Pulmonary artery endothelial cell (primary cell): ENCODE results near the gene PCDH7. TPM values are rescaled to one million over a fixed set of nuclear protein-coding genes. Genes with fewer than 3 reads are reported as not detected.

Experiments
- DNase-seq: peaks from one replicate; pipeline ENCODE4 v3.0.0-alpha.2; 2011; ENCODE audit warnings: low read depth, low spot score
- total RNA-seq: library from RNA; depleted of rRNA; stranded (reverse); fragments of >200 nt; gene quantifications from 2 replicates; pipeline ENCODE4 v1.2.3, GENCODE V29; 2014

PCDH7 gene, protein sequence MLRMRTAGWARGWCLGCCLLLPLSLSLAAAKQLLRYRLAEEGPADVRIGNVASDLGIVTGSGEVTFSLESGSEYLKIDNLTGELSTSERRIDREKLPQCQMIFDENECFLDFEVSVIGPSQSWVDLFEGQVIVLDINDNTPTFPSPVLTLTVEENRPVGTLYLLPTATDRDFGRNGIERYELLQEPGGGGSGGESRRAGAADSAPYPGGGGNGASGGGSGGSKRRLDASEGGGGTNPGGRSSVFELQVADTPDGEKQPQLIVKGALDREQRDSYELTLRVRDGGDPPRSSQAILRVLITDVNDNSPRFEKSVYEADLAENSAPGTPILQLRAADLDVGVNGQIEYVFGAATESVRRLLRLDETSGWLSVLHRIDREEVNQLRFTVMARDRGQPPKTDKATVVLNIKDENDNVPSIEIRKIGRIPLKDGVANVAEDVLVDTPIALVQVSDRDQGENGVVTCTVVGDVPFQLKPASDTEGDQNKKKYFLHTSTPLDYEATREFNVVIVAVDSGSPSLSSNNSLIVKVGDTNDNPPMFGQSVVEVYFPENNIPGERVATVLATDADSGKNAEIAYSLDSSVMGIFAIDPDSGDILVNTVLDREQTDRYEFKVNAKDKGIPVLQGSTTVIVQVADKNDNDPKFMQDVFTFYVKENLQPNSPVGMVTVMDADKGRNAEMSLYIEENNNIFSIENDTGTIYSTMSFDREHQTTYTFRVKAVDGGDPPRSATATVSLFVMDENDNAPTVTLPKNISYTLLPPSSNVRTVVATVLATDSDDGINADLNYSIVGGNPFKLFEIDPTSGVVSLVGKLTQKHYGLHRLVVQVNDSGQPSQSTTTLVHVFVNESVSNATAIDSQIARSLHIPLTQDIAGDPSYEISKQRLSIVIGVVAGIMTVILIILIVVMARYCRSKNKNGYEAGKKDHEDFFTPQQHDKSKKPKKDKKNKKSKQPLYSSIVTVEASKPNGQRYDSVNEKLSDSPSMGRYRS (N-terminal part only)
- total RNA-seq: 6.8 and 19.7 TPM in 2 replicates

DNA sequence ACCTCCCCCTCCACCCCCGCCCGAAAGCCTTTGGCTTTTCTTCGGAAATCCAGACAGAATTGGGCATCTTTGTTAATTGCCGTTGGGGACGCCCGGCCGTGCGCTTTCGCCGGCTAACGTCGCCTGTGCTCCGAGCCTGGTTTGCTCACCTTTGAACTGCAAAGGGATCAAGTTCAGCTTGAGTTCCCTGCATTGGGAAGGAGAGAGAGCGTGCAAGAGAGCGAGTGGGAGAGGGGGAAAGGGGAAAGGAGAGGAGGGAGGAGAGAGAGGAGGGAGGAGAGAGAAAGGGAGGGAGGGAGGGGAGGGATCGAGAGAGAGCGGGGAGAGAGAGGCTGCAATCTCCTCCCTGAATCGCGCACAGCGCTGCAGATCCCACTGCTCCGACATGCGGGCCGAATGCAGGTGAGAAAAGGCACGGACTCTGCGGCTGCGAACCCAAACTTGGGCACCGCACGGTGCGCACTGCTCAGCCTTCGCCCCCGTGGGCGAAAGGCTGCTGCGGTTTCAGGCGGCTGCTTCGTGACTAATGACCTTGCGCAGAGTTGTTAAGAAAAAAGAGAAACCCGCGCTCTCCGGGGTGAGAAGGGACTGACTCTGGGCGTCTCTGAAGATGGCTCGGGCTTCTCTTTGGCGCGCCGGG, at the start of gene PCDH7:
TSS of gene PCDH7 (plus strand) at position 349 of the 640 bp plus-strand sequence. CDS start 1,054 bp downstream, outside the sequence.
- DNase-seq: no peak

DNA sequence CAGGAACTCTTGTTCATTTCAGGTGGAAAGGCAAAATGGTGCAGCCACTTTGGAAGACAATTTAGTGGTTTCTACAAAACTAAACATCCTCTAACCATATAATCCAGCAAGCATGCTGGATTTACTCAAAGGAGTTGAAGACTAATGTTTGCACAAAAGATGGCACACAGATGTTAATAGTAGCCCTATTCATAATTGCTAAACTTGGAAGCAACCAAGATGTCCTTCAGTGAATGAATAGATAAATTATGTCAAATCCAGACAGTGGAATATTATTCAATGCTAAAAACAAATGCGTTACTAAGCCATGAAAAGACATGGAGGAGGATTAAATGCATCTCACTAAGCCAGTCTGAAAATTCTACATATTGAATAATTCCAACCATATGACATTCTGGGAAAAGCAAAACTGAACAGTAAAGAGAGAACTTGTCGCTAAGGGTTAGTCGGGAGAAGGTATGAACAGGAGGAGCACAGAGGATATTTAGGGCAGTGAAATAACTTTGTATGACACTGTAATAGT, 48.2 kb upstream of the PCDH7 start:
- DNase-seq: no peak

DNA sequence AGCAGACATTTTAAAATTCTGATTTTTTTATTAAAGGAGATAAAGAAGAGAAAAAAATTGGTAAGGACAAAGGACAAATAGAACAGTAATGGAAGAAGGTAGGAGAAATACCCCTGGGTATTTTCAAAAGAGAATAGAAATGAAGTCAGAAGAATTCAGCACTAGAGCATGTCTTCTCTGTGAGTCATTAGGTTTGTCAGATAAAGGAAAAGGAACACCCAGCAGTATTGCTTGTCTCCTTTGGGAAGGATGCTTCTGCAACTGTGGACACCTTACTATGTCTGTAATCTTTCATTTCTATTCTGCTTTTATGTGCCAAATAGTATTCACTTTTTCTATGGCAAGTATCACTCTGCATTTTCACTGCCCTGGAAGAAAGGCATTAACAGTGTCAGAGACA, 24.0 kb upstream of the PCDH7 start:
- no peak for DNase-seq

DNA sequence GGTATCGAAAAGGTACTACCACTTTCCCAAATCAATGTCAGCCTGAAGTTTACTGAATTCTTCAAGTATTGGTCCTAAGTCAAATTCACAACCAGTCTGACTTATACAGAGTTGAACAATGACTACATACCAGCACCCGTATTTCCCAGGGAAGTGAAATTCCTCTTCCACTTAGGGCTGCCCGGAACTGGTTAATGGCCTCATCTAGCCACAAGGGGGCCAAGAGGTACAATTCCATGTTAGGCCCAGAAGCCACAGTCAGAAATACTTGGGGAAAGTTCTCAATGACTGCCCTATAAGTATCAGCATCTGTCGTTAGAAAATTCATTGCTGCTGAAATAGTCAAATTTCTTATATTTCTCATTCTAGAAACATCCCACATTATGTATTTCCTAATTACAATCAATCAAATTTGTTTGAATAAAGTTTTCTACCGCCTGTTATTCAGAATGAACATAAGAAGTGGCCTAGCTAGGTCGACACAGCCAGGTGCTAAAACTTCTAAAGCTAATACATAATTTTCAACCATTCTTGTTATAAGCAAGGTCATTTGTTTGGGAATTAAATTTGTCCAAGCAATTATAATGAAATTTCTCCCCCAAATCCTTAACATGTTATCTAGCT, 5.6 kb upstream of the PCDH7 start:
- DNase-seq: no peak

DNA sequence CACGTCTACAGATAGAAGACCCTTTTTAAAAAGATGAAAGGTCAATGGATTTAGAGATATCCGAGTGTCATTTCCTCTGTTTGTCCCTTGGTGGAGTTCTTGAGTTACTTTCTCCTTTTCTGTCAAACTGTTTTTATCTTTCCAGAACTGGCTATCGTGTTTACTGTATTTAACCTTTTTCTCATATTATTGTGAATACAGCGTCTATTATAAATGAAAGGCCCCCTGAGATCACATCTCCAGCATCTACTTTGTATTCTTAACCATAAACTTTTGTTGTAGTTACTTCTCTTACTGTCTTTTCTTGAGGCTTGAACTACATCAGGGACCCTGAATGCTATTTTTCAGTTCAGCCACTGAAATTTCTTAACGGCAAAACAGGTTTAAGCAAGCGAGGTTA, 4.0 kb upstream of the PCDH7 start:
- no peak for DNase-seq

DNA sequence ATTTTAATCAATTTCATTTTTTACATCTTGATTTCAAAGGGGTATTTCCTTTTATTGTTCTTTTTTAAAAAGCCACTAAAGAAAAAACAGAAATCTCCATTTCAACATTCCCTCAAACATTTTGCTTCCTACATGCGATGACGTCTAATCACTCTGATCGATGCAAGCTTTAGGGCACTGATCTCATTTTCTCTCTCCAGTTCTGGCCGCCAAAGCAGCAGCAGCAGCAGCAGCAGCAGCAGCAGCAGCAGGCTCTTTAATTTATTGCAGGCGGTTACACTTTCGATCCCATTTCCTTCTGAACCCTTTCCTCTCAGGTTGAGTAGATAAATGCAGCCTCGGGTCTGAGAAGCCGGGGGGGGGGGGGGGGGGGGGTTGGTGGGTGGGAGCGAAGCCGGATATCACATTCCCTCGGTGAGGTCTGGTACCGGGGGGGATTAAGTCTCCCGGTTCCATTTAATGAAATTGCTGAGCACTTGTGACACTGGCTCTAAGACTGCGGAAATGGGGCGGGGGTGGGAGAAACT, 3.4 kb upstream of the PCDH7 start:
- no peak for DNase-seq

DNA sequence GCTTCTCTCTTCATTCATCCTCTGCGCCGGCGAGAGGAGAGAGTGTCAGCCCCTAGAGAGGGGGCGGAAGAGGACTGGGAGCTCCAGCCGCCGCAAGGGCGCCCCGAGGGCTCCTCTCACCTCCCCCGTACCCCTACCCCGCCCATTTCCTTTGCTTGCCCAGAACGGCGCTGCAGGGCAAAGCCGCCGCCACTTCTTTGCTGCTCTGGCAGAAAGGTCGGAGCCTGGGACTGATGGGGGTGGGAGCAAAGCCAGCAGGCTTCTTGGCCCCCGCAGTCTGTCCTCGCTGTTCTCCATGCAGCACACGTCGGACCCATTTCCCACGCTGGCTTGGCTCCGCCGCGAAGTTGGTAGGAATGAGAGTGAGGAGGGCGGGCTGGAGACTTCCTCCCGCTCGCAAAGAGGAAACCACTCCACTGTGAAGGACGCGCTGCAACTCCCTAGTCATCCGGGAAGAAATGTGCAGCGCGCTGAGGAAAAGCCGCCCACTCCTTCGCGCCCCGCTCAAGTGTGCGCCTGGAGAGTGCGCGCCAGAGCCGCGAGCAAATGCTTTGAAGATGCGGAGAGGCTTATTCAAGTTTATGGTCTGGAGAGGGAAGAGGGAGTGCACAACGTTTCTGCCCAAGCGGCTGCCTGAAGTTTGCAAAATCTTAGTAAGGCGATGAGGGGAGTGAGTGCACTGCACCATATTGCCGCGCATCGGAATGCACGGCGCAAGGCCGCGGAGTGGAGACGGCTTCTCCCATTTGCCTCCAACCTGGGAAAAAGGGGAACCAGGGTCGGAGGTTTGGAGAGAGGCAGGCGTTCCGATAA, 2.8 kb upstream of the PCDH7 start:
- DNase-seq: no peak

DNA sequence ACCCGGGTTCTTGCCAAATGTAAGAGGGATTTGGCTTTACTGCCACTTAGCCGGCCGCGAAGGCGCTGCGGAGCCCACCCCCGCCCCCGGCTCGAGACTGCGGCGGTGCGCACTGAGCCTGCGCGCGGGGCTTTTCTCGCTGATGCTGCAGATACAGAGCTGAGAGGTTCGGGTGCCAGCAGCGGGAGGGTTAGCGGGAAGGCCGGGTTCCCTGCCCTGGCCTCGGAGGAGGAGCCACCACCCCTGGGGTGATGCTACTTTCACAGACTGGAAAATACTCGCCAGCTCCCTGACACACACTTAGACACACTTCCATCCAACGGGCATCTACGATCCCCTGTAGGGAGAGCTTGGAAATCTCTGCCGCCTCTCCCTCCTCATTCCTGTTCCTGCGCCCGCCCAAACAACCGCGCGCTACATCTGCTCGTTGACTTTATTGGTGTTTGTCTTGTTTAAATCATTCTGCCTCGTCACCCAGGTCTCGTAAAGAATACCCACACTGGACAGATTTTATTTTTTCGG, 2.1 kb upstream of the PCDH7 start:
- DNase-seq: no peak

DNA sequence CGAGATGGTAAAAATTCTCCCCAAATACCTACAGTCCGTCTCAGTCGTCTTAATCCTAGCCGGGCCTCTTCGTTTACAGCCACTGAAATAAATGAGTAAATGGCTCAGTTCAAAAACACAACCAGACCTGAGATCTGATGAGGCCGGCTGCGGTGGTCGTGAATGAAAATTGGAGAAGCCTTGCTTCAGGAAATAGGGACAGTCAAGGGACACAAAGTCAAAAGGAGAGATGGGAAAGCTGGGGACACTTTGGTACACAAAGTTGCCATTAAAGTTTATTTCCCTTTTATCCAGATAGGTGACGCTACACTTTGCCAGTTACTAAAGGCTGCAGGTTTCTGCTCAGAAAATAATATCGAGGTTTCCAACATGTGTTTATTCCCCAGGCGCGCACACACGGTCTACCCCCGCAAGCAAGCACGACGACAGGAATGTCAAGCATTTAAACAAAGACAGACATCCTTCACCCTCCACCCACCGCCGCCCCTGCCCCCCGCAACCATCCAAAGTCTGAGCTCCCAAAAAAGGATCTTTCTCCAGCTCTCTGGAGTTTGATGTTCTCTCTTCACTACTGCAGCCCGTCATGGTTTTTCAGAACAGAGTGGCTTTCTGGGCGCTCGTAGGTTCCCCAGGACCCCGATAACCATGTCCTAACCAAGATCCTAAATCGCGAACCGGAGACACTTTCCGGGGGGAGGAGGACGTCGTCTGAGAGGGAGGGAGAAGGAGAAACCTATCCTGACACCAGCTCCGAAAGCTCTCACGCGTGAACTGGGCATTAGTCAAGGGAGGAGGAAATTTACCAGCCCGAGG, 1.3 kb upstream of the PCDH7 start:
- no peak for DNase-seq

DNA sequence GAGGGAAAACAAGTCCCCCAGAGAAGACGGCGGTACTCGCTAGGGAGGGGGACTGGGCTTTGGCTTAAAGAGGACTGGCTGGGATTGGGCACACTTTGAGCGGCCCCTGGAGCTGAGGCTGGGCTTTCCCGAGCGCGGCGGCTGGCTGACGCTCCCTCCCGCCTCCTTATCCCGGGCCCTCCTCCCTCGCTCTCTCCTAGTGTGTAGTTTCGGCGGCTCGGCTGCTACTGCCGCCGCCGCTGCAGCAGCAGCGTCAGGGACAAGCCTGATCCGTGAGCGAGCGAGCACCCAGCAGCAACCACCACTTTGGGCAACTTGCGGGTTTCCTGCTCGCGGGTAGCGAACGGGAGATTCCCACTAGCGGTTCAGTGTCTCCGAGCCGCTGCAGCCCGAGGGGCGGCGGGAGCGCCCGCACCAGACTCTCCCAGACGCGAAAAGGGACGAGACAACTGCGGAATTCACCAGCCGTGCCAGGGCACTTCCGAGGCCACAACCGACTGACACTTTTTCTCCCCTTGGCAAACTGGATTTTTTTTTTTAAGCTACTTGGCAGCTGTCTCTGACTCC, 632 bp upstream of the PCDH7 start:
- no peak for DNase-seq

DNA sequence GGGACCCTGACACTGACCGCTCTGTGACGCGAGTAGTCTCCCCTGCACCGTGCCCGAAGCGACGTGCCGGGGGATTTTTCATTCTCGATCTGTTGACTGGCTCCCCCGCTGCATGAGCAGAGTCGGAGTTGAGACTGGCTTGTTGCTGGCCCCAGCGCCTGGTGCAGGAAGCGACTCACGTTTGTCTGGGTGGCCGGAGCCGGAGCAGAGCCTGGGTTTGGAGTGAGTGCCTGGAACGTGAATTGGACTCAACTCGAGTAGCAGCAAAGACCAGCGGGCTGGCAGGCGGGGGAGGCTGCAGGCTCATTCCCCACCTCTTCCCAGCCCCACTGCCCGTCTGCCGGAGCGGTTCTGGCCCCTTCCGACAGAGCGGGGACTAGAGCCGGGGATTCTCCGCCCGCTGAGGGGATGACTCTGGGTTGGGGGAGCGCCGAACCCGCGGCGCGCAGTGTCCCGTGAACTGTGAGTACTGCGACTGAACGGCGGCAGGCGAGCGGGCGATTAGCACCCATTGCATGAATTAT, 554 bp downstream of the PCDH7 start:
- no peak for DNase-seq

DNA sequence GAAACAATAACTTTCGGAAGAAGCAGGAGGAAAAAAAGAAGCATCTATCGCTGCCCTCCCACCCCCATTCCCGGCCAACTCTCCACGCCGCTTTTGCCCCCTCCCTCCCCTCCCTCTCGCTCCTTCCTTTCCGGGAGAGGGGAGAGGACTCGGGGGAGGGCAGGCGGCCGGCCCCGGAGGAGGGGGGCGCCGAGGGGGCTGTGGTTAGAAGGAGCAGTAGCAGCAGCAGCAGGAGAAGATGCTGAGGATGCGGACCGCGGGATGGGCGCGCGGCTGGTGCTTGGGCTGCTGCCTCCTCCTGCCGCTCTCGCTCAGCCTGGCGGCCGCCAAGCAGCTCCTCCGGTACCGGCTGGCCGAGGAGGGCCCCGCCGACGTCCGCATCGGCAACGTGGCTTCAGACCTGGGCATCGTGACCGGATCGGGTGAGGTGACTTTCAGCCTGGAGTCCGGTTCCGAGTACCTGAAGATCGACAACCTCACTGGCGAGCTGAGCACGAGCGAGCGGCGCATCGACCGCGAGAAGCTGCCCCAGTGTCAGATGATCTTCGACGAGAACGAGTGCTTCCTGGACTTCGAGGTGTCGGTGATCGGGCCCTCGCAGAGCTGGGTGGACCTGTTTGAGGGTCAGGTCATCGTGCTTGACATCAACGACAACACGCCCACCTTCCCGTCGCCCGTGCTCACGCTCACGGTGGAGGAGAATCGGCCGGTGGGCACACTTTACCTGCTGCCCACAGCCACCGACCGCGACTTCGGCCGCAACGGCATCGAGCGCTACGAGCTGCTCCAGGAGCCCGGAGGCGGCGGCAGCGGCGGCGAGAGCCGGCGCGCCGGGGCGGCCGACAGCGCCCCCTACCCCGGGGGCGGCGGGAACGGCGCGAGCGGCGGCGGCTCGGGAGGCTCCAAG, 1.3 kb downstream of the PCDH7 start:
- no peak for DNase-seq

DNA sequence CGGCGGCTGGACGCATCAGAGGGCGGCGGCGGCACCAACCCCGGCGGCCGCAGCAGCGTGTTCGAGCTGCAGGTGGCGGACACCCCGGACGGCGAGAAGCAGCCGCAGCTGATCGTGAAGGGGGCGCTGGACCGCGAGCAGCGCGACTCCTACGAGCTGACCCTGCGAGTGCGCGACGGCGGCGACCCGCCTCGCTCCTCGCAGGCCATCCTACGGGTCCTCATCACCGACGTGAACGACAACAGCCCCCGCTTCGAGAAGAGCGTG, 1.9 kb downstream of the PCDH7 start:
- DNase-seq: no peak

DNA sequence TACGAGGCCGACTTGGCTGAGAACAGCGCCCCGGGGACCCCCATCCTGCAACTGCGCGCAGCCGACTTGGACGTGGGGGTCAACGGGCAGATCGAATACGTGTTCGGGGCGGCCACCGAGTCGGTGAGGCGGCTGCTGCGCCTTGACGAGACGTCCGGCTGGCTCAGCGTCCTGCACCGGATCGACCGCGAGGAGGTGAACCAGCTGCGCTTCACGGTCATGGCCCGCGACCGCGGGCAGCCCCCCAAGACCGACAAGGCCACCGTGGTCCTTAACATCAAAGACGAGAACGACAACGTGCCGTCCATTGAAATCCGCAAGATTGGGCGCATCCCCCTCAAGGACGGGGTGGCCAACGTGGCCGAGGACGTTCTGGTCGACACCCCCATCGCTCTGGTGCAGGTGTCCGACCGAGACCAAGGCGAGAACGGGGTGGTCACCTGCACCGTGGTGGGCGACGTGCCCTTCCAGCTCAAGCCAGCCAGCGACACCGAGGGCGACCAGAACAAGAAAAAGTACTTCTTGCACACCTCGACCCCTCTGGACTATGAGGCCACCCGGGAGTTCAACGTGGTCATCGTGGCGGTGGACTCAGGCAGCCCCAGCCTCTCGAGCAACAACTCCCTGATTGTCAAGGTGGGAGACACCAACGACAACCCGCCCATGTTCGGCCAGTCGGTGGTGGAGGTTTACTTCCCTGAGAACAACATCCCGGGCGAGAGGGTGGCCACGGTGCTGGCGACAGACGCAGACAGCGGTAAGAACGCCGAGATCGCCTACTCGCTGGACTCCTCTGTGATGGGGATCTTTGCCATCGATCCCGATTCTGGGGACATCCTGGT, 2.4 kb downstream of the PCDH7 start:
- DNase-seq: no peak

DNA sequence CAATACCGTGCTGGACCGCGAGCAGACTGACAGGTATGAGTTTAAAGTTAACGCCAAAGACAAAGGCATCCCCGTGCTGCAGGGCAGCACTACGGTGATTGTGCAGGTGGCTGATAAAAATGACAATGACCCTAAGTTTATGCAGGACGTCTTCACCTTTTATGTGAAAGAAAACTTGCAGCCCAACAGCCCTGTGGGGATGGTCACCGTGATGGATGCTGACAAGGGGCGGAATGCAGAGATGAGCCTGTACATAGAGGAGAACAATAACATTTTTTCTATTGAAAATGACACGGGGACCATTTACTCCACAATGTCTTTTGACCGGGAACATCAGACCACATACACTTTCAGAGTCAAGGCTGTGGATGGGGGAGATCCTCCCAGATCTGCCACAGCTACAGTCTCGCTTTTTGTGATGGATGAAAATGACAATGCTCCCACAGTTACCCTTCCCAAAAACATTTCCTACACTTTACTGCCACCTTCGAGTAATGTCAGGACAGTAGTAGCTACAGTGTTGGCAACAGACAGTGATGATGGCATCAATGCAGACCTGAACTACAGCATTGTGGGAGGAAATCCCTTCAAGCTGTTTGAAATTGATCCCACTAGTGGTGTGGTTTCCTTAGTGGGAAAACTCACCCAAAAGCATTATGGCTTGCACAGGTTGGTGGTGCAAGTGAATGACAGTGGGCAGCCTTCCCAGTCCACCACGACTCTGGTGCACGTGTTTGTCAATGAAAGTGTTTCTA, 3.2 kb downstream of the PCDH7 start:
- no peak for DNase-seq

DNA sequence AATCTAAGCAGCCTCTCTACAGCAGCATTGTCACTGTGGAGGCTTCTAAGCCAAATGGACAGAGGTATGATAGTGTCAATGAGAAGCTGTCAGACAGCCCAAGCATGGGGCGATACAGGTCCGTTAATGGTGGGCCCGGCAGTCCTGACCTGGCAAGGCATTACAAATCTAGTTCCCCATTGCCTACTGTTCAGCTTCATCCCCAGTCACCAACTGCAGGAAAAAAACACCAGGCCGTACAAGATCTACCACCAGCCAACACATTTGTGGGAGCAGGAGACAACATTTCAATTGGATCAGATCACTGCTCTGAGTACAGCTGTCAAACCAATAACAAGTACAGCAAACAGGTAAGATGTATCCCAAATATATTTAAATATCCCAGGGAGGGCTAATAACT, 4.1 kb downstream of the PCDH7 start:
- no peak for DNase-seq
